Urinary bladder (tissue), 4 donors: ENCODE data around the gene SLC22A23. TPM values are rescaled to one million over a fixed set of nuclear protein-coding genes. Genes with fewer than 3 reads are reported as not detected.
A peak's percentile ranks its signal among the peaks of the same experiment; 100 is the strongest.

Source experiments
- DNase-seq: peaks from one replicate; pipeline ENCODE4 v3.0.0-alpha.2; 2015; ENCODE audit errors: extremely low spot score
- H3K27ac ChIP-seq: one replicate; pipeline ENCODE4 v1.5.1; 2013; ENCODE audit warnings: low read depth, mild to moderate bottlenecking, moderate library complexity
- H3K36me3 ChIP-seq: one replicate; pipeline ENCODE4 v1.6.1; 2013; ENCODE audit warnings: mild to moderate bottlenecking, moderate library complexity; ENCODE audit not compliant: insufficient read depth
- H3K4me1 ChIP-seq: one replicate; pipeline ENCODE4 v1.6.1; 2013; ENCODE audit warnings: mild to moderate bottlenecking, moderate library complexity; ENCODE audit not compliant: insufficient read depth
- H3K4me3 ChIP-seq: one replicate; pipeline ENCODE4 v1.5.1; 2013; ENCODE audit warnings: low read depth, low read length
- WGBS: extraction: QIAGEN DNeasy Blood & Tissue Kit; methylation state at CpG from one replicate; pipeline ENCODE4 v1.1.7; 2013; 5-methylcytosine and 5-hydroxymethylcytosine counted together
- polyA plus RNA-seq: library from polyadenylated mRNA; stranded (reverse); fragments of 200-250 nt; gene quantifications from one replicate; pipeline ENCODE4 v1.2.3, GENCODE V29; 2013
- total RNA-seq: library from RNA; depleted of rRNA; stranded (reverse); fragments of >200 nt; gene quantifications from one replicate; pipeline ENCODE4 v1.2.3, GENCODE V29; 2014
- donor health status: healthy with polysubstance abuse.
- donor health status: healthy.

The SLC22A23 gene
- total and polyA plus RNA-seq, 2 donors: 4.9 to 6.6 TPM

- Histone ChIP-seq H3K4me3 (peak overlapping the region; percentile 80), H3K4me1 (no peaks in the 10 kb centered on the region), H3K36me3 (no peaks in the 10 kb centered on the region), H3K27ac (peak overlapping the region; percentile 16)
- 17% methylated on average over 29 of the region's 29 CpGs for WGBS
- DNase-seq: peak; percentile 37
Measured at GRCh38 chr6:3457710-3458602, 1.1 kb upstream of the SLC22A23 start.

GRCh38 chr6:3456395-3456897, 404 bp downstream of the SLC22A23 start:
- Histone ChIP-seq H3K27ac (no peak overlapping the region), H3K4me1 (no peaks in the 10 kb centered on the region), H3K36me3 (no peaks in the 10 kb centered on the region), H3K4me3 (peak overlapping the region; percentile 80)
- DNase-seq: no peak
- under 1% methylated on average over 89 of the region's 89 CpGs for WGBS

GRCh38 chr6:3455569-3456394, 1.1 kb downstream of the SLC22A23 start:
- Histone ChIP-seq H3K4me3 (peak overlapping the region; percentile 80), H3K4me1 (no peaks in the 10 kb centered on the region), H3K36me3 (no peaks in the 10 kb centered on the region), H3K27ac (no peak overlapping the region)
- no peak for DNase-seq
- WGBS: 2% methylated on average over 58 of the region's 58 CpGs

GRCh38 chr6:3455147-3455568, 1.7 kb downstream of the SLC22A23 start:
- DNase-seq: no peak
- 41% methylated on average over 11 of the region's 11 CpGs for WGBS
- Histone ChIP-seq H3K4me3 (peak overlapping the region; percentile 80), H3K36me3 (no peaks in the 10 kb centered on the region), H3K4me1 (no peaks in the 10 kb centered on the region), H3K27ac (no peak overlapping the region)

GRCh38 chr6:3454273-3455010, 2.4 kb downstream of the SLC22A23 start:
- Histone ChIP-seq H3K27ac (no peak overlapping the region), H3K4me3 (no peak overlapping the region), H3K4me1 (no peaks in the 10 kb centered on the region)

GRCh38 chr6:3453413-3454272, 3.2 kb downstream of the SLC22A23 start:
- Histone ChIP-seq H3K36me3 (no peaks in the 10 kb centered on the region), H3K4me1 (no peaks in the 10 kb centered on the region), H3K4me3 (no peak overlapping the region), H3K27ac (no peak overlapping the region)
- WGBS: 93% methylated on average over 5 of the region's 5 CpGs
- no peak for DNase-seq

More at GRCh38 chr6:3454273-3455010, 2.4 kb downstream of the SLC22A23 start:
- WGBS: 78% methylated on average over 6 of the region's 6 CpGs
- no peaks in the 10 kb centered on the region for H3K36me3 ChIP-seq
- no peak for DNase-seq

- DNase-seq: no peak
- Histone ChIP-seq H3K4me3 (no peak overlapping the region), H3K27ac (no peak overlapping the region), H3K36me3 (no peaks in the 10 kb centered on the region), H3K4me1 (no peaks in the 10 kb centered on the region)
- WGBS: 75% methylated on average over 6 of the region's 6 CpGs
Measured at GRCh38 chr6:3451498-3451897, 5.4 kb downstream of the SLC22A23 start.

- Histone ChIP-seq H3K27ac (no peak overlapping the region), H3K36me3 (no peaks in the 10 kb centered on the region), H3K4me3 (no peak overlapping the region), H3K4me1 (no peaks in the 10 kb centered on the region)
- 98% methylated on average over 5 of the region's 5 CpGs for WGBS
- no peak for DNase-seq
Measured at GRCh38 chr6:3450888-3451287, 6.0 kb downstream of the SLC22A23 start.

GRCh38 chr6:3449750-3450305, 7.0 kb downstream of the SLC22A23 start:
- Histone ChIP-seq H3K27ac (no peak overlapping the region), H3K4me3 (no peak overlapping the region), H3K4me1 (no peaks in the 10 kb centered on the region), H3K36me3 (no peaks in the 10 kb centered on the region)
- WGBS: 92% methylated on average over 5 of the region's 5 CpGs
- DNase-seq: no peak

- H3K4me1 ChIP-seq: no peaks in the 10 kb centered on the region
- no peak overlapping the region for H3K27ac ChIP-seq
- WGBS: 66% methylated on average over 2 of the region's 2 CpGs
- H3K4me3 ChIP-seq: no peak overlapping the region
- H3K36me3 ChIP-seq: no peaks in the 10 kb centered on the region
- no peak for DNase-seq
Measured at GRCh38 chr6:3449321-3449720, 7.5 kb downstream of the SLC22A23 start.

- no peaks in the 10 kb centered on the region for H3K4me1 ChIP-seq
- no peak overlapping the region for H3K4me3 ChIP-seq
- 93% methylated on average over 6 of the region's 6 CpGs for WGBS
- no peak overlapping the region for H3K27ac ChIP-seq
- H3K36me3 ChIP-seq: no peaks in the 10 kb centered on the region
- no peak for DNase-seq
Measured at GRCh38 chr6:3447005-3447404, 9.8 kb downstream of the SLC22A23 start.

- no peak overlapping the region for H3K27ac ChIP-seq
- DNase-seq: no peak
- WGBS: 93% methylated on average over 4 of the region's 4 CpGs
- H3K4me3 ChIP-seq: no peak overlapping the region
- H3K36me3 ChIP-seq: no peaks in the 10 kb centered on the region
- no peaks in the 10 kb centered on the region for H3K4me1 ChIP-seq
Measured at GRCh38 chr6:3446184-3446583, 10.7 kb downstream of the SLC22A23 start.
